ENCODE data around the gene NTM.

GRCh38 chr11:131978351-131978750 is 607.9 kb downstream of the NTM start:
- TF ChIP-seq CTCF (IDR thresholded peaks at IDR 0.05) (no peak), POLR2A (IDR thresholded peaks at IDR 0.05) (no peak), POLR2AphosphoS5 (IDR thresholded peaks at IDR 0.05) (no peak), EP300 (IDR thresholded peaks at IDR 0.05) (no peak)
